VCaP (cell line): ENCODE measurements around the gene PNPLA7.
"Not testable (repeated sequence)": the region's sequence is repeated elsewhere in the genome, so short reads cannot be mapped to it uniquely, and the experiment has no call there.

Source experiments
- H3K27ac ChIP-seq: fragments of 450-650 bp; 2 replicates; pipeline ENCODE4 v1.5.1; 2017
- TF ChIP-seq, protein P1 (sequence below): fragments of 450-650 bp; conservative IDR thresholded peaks from 2 replicates; pipeline ENCODE4 v1.5.1; 2017; ENCODE audit warnings: mild to moderate bottlenecking, moderate library complexity

The PNPLA7 gene

DNA sequence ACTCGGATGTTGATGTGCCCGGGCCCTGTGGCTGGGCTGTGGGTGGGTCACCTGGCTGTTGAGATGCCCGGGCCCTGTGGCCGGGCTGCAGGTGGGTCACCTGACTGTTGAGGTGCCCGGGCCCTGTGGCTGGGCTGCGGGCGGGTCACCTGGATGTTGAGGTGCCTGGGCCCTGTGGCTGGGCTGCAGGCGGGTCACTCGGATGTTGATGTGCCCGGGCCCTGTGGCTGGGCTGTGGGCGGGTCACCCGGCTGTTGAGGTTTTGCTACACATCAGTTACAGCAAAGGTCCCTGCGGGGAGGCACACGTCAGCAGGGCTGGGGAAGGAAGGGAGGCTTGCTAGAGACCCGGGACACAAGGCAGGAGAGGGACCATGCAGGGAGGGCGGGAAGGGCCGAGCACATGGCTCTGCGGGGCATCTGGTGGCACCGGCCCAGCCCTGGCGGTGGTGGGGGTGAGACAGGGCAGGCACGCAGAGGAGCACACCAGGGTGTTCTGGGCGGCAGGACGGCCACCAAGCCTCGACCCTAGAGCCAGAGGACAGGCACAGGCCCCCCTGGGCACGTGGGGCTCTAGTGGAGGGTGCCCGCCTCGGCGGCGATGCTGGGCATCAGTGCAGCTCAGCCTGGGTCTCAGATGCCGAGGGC lies 35.4 kb downstream of the PNPLA7 start:
- TF ChIP-seq, protein P1, sequence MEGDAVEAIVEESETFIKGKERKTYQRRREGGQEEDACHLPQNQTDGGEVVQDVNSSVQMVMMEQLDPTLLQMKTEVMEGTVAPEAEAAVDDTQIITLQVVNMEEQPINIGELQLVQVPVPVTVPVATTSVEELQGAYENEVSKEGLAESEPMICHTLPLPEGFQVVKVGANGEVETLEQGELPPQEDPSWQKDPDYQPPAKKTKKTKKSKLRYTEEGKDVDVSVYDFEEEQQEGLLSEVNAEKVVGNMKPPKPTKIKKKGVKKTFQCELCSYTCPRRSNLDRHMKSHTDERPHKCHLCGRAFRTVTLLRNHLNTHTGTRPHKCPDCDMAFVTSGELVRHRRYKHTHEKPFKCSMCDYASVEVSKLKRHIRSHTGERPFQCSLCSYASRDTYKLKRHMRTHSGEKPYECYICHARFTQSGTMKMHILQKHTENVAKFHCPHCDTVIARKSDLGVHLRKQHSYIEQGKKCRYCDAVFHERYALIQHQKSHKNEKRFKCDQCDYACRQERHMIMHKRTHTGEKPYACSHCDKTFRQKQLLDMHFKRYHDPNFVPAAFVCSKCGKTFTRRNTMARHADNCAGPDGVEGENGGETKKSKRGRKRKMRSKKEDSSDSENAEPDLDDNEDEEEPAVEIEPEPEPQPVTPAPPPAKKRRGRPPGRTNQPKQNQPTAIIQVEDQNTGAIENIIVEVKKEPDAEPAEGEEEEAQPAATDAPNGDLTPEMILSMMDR: no peak
- H3K27ac ChIP-seq: no peak overlapping the region

DNA sequence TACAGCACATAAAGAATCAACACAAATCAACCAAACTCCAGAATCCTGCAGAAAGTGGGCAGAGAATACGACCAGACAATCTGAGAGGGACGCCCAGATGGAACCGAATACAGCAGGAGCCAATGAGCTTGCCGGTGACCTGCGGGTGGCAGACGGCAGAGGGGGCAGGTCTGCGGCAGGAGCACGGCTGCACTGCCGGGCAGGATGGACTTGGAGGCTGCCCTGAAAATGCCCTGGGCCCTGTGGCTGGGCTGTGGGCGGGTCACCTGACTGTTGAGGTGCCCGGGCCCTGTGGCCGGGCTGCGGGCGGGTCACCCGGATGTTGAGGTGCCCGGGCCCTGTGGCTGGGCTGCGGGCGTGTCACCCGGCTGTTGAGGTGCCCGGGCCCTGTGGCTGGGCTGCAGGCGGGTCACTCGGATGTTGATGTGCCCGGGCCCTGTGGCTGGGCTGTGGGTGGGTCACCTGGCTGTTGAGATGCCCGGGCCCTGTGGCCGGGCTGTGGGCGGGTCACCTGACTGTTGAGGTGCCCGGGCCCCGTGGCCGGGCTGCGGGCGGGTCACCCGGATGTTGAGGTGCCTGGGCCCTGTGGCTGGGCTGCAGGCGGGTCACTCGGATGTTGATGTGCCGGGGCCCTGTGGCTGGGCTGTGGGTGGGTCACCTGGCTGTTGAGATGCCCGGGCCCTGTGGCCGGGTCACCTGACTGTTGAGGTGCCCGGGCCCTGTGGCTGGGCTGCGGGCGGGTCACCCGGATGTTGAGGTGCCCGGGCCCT lies 36.2 kb downstream of the PNPLA7 start:
- H3K27ac ChIP-seq: not testable (repeated sequence)

DNA sequence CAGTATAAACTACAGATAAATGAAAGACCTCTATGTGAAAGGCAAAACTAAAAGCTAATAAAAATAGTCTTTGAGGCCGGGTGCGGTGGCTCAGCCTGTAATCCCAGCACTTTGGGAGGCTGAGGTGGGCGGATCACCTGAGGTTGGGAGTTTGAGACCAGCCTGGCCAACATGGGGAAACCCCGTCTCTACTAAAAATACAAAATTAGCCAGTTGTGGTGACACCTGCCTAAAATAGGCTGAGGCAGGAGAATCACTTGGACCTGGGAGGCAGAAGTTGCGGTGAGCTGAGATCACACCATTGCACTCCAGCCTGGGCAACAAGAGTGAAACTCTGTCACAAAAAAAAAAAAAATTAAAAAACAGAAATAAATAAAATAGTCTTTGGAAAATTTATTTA lies 37.1 kb downstream of the PNPLA7 start:
- not testable (repeated sequence) for H3K27ac ChIP-seq

DNA sequence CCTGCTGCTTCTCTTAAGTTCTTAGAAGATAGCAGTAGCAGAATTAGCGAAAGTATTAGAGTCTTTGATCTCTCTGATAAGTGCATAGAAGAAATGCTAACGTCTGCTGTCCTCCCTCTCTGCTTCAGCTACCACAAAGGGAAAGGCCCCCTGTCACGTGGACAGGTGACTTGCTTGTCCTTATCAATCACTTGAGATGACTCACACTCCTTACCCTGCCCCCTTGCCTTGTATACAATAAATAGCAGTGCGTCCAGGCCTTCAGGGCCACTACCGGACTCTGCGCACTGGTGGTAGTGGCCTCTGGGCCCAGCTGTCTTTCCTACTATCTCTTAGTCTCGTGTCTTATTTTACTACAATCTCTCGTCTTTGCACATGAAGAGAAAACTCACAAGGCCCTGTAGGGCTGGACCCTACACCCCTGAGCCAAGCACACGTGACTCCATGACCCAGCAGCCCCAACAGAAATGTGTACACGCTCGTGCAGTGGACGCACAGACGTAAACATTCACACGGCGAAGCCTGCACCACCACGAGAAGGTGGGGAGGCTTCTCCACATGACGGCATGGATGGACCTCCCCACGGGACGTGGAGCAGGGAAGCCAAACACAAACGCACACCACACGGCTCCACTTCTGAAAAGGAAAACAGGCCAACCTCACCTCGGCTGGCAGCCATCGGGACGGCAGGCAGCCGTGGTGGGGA lies 38.3 kb downstream of the PNPLA7 start:
- TF ChIP-seq, protein P1: no peak
- no peak overlapping the region for H3K27ac ChIP-seq

DNA sequence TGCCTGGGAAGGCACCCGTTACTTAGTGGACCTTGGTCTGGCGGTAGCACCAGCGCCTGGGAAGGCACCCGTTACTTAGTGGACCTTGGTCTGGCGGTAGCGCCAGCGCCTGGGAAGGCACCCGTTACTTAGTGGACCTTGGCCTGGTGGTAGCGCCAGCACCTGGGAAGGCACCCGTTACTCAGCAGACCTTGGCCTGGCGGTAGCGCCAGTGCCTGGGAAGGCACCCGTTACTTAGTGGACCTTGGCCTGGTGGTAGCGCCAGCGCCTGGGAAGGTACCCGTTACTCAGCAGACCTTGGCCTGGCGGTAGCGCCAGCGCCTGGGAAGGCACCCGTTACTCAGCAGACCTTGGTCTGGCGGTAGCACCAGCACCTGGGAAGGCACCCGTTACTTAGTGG lies 39.1 kb downstream of the PNPLA7 start:
- H3K27ac ChIP-seq: not testable (repeated sequence)

DNA sequence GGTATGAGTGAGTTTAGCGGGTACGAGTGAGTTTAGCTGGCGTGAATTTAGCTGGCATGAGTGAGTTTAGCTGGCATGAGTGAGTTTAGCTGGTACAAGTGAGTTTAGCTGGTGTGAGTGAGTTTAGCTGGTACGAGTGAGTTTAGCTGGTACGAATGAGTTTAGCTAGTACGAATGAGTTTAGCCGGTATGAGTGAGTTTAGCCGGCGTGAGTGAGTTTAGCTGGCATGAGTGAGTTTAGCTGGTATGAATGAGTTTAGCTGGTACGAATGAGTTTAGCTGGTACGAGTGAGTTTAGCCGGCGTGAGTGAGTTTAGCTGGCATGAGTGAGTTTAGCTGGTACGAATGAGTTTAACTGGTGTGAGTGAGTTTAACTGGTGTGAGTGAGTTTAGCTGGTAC lies 41.0 kb downstream of the PNPLA7 start:
- H3K27ac ChIP-seq: no peak overlapping the region
- TF ChIP-seq, protein P1: no peak

DNA sequence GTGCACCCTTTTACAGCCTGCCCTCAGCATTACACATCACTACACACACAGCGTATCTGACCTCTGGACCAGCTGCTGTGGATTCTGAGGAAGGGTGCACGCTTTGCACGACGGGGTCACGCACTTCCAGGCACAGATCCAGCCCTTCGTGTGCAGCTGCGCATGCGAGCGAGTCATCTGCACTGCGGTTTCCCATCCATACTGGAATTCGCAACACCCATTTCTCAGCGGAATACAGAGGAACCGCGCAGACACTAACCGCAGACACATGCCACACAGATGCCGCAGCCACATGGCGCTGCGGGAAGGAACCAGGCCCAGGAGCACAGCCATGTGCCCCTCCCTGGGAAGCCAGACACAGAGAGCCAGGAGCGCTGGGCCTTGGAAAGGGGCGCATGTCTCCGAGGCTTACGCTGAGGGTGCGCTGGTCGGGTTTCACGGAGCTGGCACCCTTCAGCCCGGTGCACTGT lies 43.5 kb downstream of the PNPLA7 start:
- no peak overlapping the region for H3K27ac ChIP-seq
- TF ChIP-seq, protein P1: no peak

DNA sequence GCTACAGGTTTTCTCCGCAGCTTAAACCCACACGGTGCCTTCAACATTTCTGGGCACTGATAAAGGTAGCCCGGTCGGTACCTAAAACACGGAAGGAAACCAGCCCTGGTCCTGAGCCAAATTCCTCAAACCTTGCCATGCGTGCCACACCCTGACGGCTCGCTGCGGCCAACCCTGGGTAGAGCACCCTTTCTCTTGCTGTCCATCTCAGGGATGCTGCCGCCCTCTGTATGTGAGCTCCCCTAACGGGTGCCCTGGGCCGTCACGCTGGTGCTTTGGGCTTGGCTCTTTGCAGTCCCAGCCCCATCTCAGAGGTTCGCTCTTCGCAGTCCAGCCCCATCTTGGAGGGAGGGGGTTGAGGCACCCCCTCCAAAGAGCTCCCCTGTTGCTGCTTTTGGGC lies 43.9 kb downstream of the PNPLA7 start:
- H3K27ac ChIP-seq: no peak overlapping the region
- TF ChIP-seq, protein P1: no peak
